HFFc6 (cell line): ENCODE measurements around the gene DOCK11. TPM values are rescaled to one million over a fixed set of nuclear protein-coding genes. Genes with fewer than 3 reads are reported as not detected.

Experiments used
- DNase-seq: peaks from one replicate; pipeline ENCODE4 v3.0.0-alpha.2; 2018
- H3K27ac Mint-ChIP-seq: 2 replicates; pipeline ENCODE4 v1.8.0; 2020; ENCODE audit warnings: mild to moderate bottlenecking, mixed read lengths
- H3K27me3 Mint-ChIP-seq: 2 replicates; pipeline ENCODE4 v1.8.0; 2021; ENCODE audit warnings: mild to moderate bottlenecking, moderate library complexity, mixed read lengths; ENCODE audit not compliant: insufficient read depth
- H3K36me3 Mint-ChIP-seq: 2 replicates; pipeline ENCODE4 v1.8.0; 2021; ENCODE audit warnings: low read depth, mixed read lengths
- H3K4me1 Mint-ChIP-seq: 2 replicates; pipeline ENCODE4 v1.8.0; 2020; ENCODE audit warnings: low read depth, mixed read lengths
- H3K4me3 Mint-ChIP-seq: 2 replicates; pipeline ENCODE4 v1.8.0; 2020; ENCODE audit warnings: mild to moderate bottlenecking, moderate library complexity, mixed read lengths
- H3K9me3 Mint-ChIP-seq: 2 replicates; pipeline ENCODE4 v1.8.0; 2020; ENCODE audit warnings: mild to moderate bottlenecking, mixed read lengths
- CTCF ChIP-seq: fragments of 200-600 bp; sonication (generic); IDR thresholded peaks from 2 replicates; pipeline ENCODE4 v1.5.0; 2021; ENCODE audit warnings: antibody characterized with exemption, mild to moderate bottlenecking
- total RNA-seq, 6 experiments: library from RNA; stranded (reverse); fragmentation: NEBNext Ultra II Directional; extraction: Animal tissue kit (Norgen Biotek cat#: 25700); gene quantifications; 2 replicates in 1 of 6; 3 replicates in 5 of 6; pipeline ENCODE4 v1.2.3, GENCODE V29; 2021

The DOCK11 gene
- total RNA-seq, 6 experiments from 2014 or later = 16.2 to 18.2 (median 17.7) TPM

- H3K27me3 Mint-ChIP-seq = peaks cover 5% of the 10 kb centered on the region; the same call in 1 of the 2 replicates
Measured at GRCh38 chrX:118588715-118589114, 93.1 kb downstream of the DOCK11 start.

GRCh38 chrX:118589227-118589626 lies 93.6 kb downstream of the DOCK11 start:
- Mint-ChIP-seq H3K9me3 (no peaks in the 10 kb centered on the region), H3K4me1 (peaks cover 8% of the 10 kb centered on the region; the same call in 1 of the 2 replicates), H3K4me3 (no peak overlapping the region), H3K27ac (no peak overlapping the region), H3K27me3 (peaks cover 5% of the 10 kb centered on the region; the same call in 1 of the 2 replicates), H3K36me3 (peaks cover 11% of the 10 kb centered on the region; the same call in 1 of the 2 replicates)
- no peak for DNase-seq
- no peak for TF ChIP-seq CTCF

More at GRCh38 chrX:118588715-118589114, 93.1 kb downstream of the DOCK11 start:
- H3K9me3 Mint-ChIP-seq = no peaks in the 10 kb centered on the region
- no peak overlapping the region for H3K4me3 Mint-ChIP-seq
- no peak overlapping the region for H3K27ac Mint-ChIP-seq
- peaks cover 11% of the 10 kb centered on the region; the same call in 1 of the 2 replicates for H3K36me3 Mint-ChIP-seq
- peaks cover 8% of the 10 kb centered on the region; the same call in 1 of the 2 replicates for H3K4me1 Mint-ChIP-seq
- TF ChIP-seq CTCF = no peak
- no peak for DNase-seq

GRCh38 chrX:118593407-118593806 lies 97.8 kb downstream of the DOCK11 start:
- Mint-ChIP-seq H3K36me3 (peaks cover 11% of the 10 kb centered on the region; the same call in 1 of the 2 replicates), H3K4me3 (no peak overlapping the region)
- no peak for DNase-seq

GRCh38 chrX:118594697-118595420 lies 99.2 kb downstream of the DOCK11 start:
- no peak overlapping the region for H3K27ac Mint-ChIP-seq
- H3K27me3 Mint-ChIP-seq = peaks cover 5% of the 10 kb centered on the region; the same call in 1 of the 2 replicates
- no peaks in the 10 kb centered on the region for H3K9me3 Mint-ChIP-seq
- H3K36me3 Mint-ChIP-seq = peaks cover 11% of the 10 kb centered on the region; the same call in 1 of the 2 replicates
- no peaks in the 10 kb centered on the region for H3K4me1 Mint-ChIP-seq
- no peak for TF ChIP-seq CTCF
- H3K4me3 Mint-ChIP-seq = no peak overlapping the region
- no peak for DNase-seq

More at GRCh38 chrX:118593407-118593806, 97.8 kb downstream of the DOCK11 start:
- no peak for TF ChIP-seq CTCF
- Mint-ChIP-seq H3K27ac (no peak overlapping the region), H3K27me3 (peaks cover 5% of the 10 kb centered on the region; the same call in 1 of the 2 replicates), H3K4me1 (peaks cover under 1% of the 10 kb centered on the region; the same call in 1 of the 2 replicates), H3K9me3 (no peaks in the 10 kb centered on the region)

GRCh38 chrX:118595501-118596042 lies 100.0 kb downstream of the DOCK11 start:
- Mint-ChIP-seq H3K9me3 (no peaks in the 10 kb centered on the region), H3K36me3 (peaks cover 10% of the 10 kb centered on the region; the same call in 1 of the 2 replicates), H3K4me3 (no peak overlapping the region), H3K27ac (no peak overlapping the region; the same call in 1 of the 2 replicates), H3K27me3 (peaks cover 5% of the 10 kb centered on the region; the same call in 1 of the 2 replicates), H3K4me1 (no peaks in the 10 kb centered on the region)
- no peak for DNase-seq
- TF ChIP-seq CTCF = no peak
